Retinal pigment epithelial cell (primary cell): ENCODE measurements around the gene CCK.

Source experiments
- DNase-seq: peaks from one replicate; pipeline ENCODE4 v3.0.0-alpha.2; 2010; ENCODE audit warnings: low read depth
- H3K4me3 ChIP-seq: 2 replicates; pipeline ENCODE4 v1.5.1; 2011; ENCODE audit warnings: mild to moderate bottlenecking, low read length, control low read depth, moderate library complexity
- CTCF ChIP-seq: conservative IDR thresholded peaks from 2 replicates; pipeline ENCODE4 v1.5.1; 2011; ENCODE audit warnings: low read depth, low read length, control low read depth, inconsistent platforms

Gene CCK

GRCh38 chr3:42216302-42216701, 49.7 kb downstream of the CCK start:
- TF ChIP-seq CTCF: no peak
- no peak overlapping the region for H3K4me3 ChIP-seq

GRCh38 chr3:42214565-42215283, 51.3 kb downstream of the CCK start:
- no peak for DNase-seq
- no peak overlapping the region for H3K4me3 ChIP-seq
- TF ChIP-seq CTCF: no peak

More at GRCh38 chr3:42216302-42216701, 49.7 kb downstream of the CCK start:
- DNase-seq: no peak

- no peak for DNase-seq
- no peak overlapping the region for H3K4me3 ChIP-seq
- no peak for TF ChIP-seq CTCF
These were observed 51.9 kb downstream of the CCK start for GRCh38 chr3:42214064-42214463.

GRCh38 chr3:42213417-42213816, 52.6 kb downstream of the CCK start:
- TF ChIP-seq CTCF: no peak
- no peak for DNase-seq
- H3K4me3 ChIP-seq: no peak overlapping the region

GRCh38 chr3:42210726-42211125, 55.3 kb downstream of the CCK start:
- TF ChIP-seq CTCF: no peak
- H3K4me3 ChIP-seq: no peak overlapping the region
- peak; percentile 84 for DNase-seq

- no peak for DNase-seq
- H3K4me3 ChIP-seq: no peak overlapping the region
- TF ChIP-seq CTCF: no peak
These were observed 56.1 kb downstream of the CCK start for GRCh38 chr3:42209917-42210316.
